22Rv1 (cell line): Measurements from ENCODE around the gene ERAS.
"Not testable (repeated sequence)": the region's sequence is repeated elsewhere in the genome, so short reads cannot be mapped to it uniquely, and the experiment has no call there.

Experiments used
- ZFX ChIP-seq: fragments of 450-650 bp; IDR thresholded peaks from 2 replicates; pipeline ENCODE4 v1.6.1; 2017; ENCODE audit warnings: antibody characterized with exemption, borderline replicate concordance
- TF ChIP-seq, protein P1 (sequence below): fragments of 450-650 bp; IDR thresholded peaks from 2 replicates; pipeline ENCODE4 v1.5.1; 2017; ENCODE audit warnings: mild to moderate bottlenecking

DNA sequence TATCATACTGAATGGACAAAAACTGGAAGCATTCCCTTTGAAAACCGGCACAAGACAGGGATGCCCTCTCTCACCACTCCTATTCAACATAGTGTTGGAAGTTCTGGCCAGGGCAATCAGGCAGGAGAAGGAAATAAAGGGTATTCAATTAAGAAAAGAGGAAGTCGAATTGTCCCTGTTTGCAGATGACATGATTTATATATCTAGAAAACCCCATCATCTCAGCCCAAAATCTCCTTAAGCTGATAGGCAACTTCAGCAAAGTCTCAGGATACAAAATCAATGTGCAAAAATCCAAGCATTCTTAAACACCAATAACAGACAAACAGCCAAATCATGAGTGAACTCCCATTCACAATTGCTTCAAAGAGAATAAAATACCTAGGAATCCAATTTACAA, 45.7 kb downstream of the ERAS start:
- TF ChIP-seq, protein P1, sequence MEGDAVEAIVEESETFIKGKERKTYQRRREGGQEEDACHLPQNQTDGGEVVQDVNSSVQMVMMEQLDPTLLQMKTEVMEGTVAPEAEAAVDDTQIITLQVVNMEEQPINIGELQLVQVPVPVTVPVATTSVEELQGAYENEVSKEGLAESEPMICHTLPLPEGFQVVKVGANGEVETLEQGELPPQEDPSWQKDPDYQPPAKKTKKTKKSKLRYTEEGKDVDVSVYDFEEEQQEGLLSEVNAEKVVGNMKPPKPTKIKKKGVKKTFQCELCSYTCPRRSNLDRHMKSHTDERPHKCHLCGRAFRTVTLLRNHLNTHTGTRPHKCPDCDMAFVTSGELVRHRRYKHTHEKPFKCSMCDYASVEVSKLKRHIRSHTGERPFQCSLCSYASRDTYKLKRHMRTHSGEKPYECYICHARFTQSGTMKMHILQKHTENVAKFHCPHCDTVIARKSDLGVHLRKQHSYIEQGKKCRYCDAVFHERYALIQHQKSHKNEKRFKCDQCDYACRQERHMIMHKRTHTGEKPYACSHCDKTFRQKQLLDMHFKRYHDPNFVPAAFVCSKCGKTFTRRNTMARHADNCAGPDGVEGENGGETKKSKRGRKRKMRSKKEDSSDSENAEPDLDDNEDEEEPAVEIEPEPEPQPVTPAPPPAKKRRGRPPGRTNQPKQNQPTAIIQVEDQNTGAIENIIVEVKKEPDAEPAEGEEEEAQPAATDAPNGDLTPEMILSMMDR, result not testable (repeated sequence)
- not testable (repeated sequence) for TF ChIP-seq ZFX
